HepG2 (cell line): ENCODE measurements around the gene FURIN. TPM values are rescaled to one million over a fixed set of nuclear protein-coding genes. Genes with fewer than 3 reads are reported as not detected.
A peak's percentile ranks its signal among the peaks of the same experiment; 100 is the strongest.
"Not testable (repeated sequence)": the region's sequence is repeated elsewhere in the genome, so short reads cannot be mapped to it uniquely, and the experiment has no call there.

ENCODE experiments used
- ATAC-seq: fragments of 200-7000 bp; cut with Tn5 transposase; 3 replicates; pipeline ENCODE4 v1.9.1; 2020; ENCODE audit warnings: mild to moderate bottlenecking, moderate library complexity
- BruUV-seq: library from RNA; stranded (reverse); fragments of 400-500 nt; replicated peaks from 2 replicates; lab custom pipeline; 2021; lab: Mats Ljungman, UMichigan
- CTCF ChIA-PET: fragments of 300-600 bp; formaldehyde crosslinking; extraction: SDS; loops from one replicate; lab custom pipeline; 2021; ENCODE audit warnings: low total read pairs, inconsistent platforms, low intra/inter-chr PET ratio; lab: Yijun Ruan, JAX
- POLR2A ChIA-PET: fragments of 350-600 bp; sonication (Branson Sonifier 250); formaldehyde crosslinking; loops from one replicate; lab custom pipeline; 2020; ENCODE audit warnings: antibody characterized with exemption, inconsistent platforms; lab: Yijun Ruan, JAX
- DNase-seq: peaks from one replicate; pipeline ENCODE4 v3.0.0-alpha.2; 2015; ENCODE audit warnings: low spot score
- FAIRE-seq: peaks from 3 replicates; lab custom pipeline; 2011; peaks lifted over from hg19 to GRCh38; lab: Jason Lieb, UNC
- H2AFZ ChIP-seq: one replicate; pipeline ENCODE4 v1.6.1; 2011; ENCODE audit warnings: low read length, inconsistent platforms
- H3K27ac ChIP-seq: fragments of 300-600 bp; 3 replicates; pipeline ENCODE4 v1.8.0; 2011; ENCODE audit warnings: mixed run types, mild to moderate bottlenecking, mixed read lengths, low read length, inconsistent platforms; ENCODE audit not compliant: insufficient read depth; ENCODE audit errors: extremely low read length
- H3K27me3 ChIP-seq, 2 experiments: fragments of 200-600 bp in 1 of 2; 2 replicates in 1 of 2; 3 replicates in 1 of 2; pipeline versions ENCODE4 v1.6.0 to v1.8.0; 2011; ENCODE audit warnings: low read length in 2 of 2, mild to moderate bottlenecking in 2 of 2, moderate library complexity in 2 of 2, inconsistent platforms in 1 of 2; ENCODE audit not compliant: insufficient read depth in 2 of 2, control insufficient read depth in 1 of 2
- H3K36me3 ChIP-seq, 2 experiments: fragments of 200-600 bp in 1 of 2; replicated peaks in 1 of 2; 2 replicates in 1 of 2; 3 replicates in 1 of 2; pipeline versions ENCODE4 v1.5.1 to v1.8.0; 2011; ENCODE audit warnings: low read length in 2 of 2, inconsistent platforms in 1 of 2; ENCODE audit not compliant: insufficient read depth in 2 of 2, control insufficient read depth in 1 of 2
- H3K4me1 ChIP-seq: 2 replicates; pipeline ENCODE4 v1.5.1; 2012; ENCODE audit warnings: low read length, inconsistent platforms; ENCODE audit not compliant: insufficient read depth
- H3K4me2 ChIP-seq: 2 replicates; pipeline ENCODE4 v1.6.0; 2011; ENCODE audit warnings: low read depth, low read length, inconsistent platforms
- H3K4me3 ChIP-seq, 3 experiments: fragments of 200-600 bp in 1 of 3; sonication (generic), shearing (Covaris generic) in 1 of 3; replicated peaks in 1 of 3; 2 replicates each; pipeline ENCODE4 v1.5.1; 2011 to 2016; ENCODE audit warnings: low read length in 3 of 3, inconsistent platforms in 2 of 3, low read depth in 2 of 3, mild to moderate bottlenecking in 2 of 3, control low read depth in 1 of 3, mixed read lengths in 1 of 3; ENCODE audit not compliant: insufficient read depth in 1 of 3
- H3K79me2 ChIP-seq: one replicate; pipeline ENCODE4 v1.6.1; 2011; ENCODE audit warnings: low read length, inconsistent platforms; ENCODE audit not compliant: insufficient read depth
- H3K9ac ChIP-seq: 2 replicates; pipeline ENCODE4 v1.6.0; 2011; ENCODE audit warnings: mild to moderate bottlenecking, low read depth, low read length, inconsistent platforms; ENCODE audit not compliant: insufficient read depth
- H3K9me3 ChIP-seq: 2 replicates; pipeline ENCODE4 v1.5.1; 2012; ENCODE audit warnings: mild to moderate bottlenecking, low read length
- H4K20me1 ChIP-seq: 2 replicates; pipeline ENCODE4 v1.6.0; 2011; ENCODE audit warnings: inconsistent platforms, mild to moderate bottlenecking, low read length, moderate library complexity; ENCODE audit not compliant: insufficient read depth
- ELF3 ChIP-seq: IDR thresholded peaks from 2 replicates; pipeline ENCODE4 v1.6.1; 2016; ENCODE audit warnings: missing genetic modification reagents, missing compliant biosample characterization
- KMT2A ChIP-seq: sonication (generic); formaldehyde crosslinking; IDR thresholded peaks from 2 replicates; pipeline ENCODE4 v1.4.0; 2020; ENCODE audit warnings: missing genetic modification reagents
- MIXL1 ChIP-seq: IDR thresholded peaks from 2 replicates; pipeline ENCODE4 v1.6.1; 2016
- MYNN ChIP-seq: sonication (generic); formaldehyde crosslinking; IDR thresholded peaks from 2 replicates; pipeline ENCODE4 v1.4.0; 2020; ENCODE audit warnings: mild to moderate bottlenecking, low read depth, missing genetic modification reagents
- NFYB ChIP-seq: sonication (generic); formaldehyde crosslinking; IDR thresholded peaks from 2 replicates; pipeline ENCODE4 v1.4.0; 2020; ENCODE audit warnings: missing genetic modification reagents
- NFYC ChIP-seq: IDR thresholded peaks from 2 replicates; pipeline ENCODE4 v1.6.1; 2016; ENCODE audit warnings: missing genetic modification reagents, missing compliant biosample characterization
- ONECUT2 ChIP-seq: sonication (generic); formaldehyde crosslinking; IDR thresholded peaks from 2 replicates; pipeline ENCODE4 v1.4.0; 2020; ENCODE audit warnings: missing genetic modification reagents
- ZHX2 ChIP-seq, 2 experiments: sonication (generic) in 1 of 2; formaldehyde crosslinking in 1 of 2; IDR thresholded peaks; 2 replicates each; pipeline versions ENCODE4 v1.6.1 to v1.9.0; 2014 to 2022; ENCODE audit warnings: antibody characterized with exemption in 1 of 2, borderline replicate concordance in 1 of 2, inconsistent platforms in 1 of 2, low read depth in 1 of 2, missing genetic modification reagents in 1 of 2
- ZNF3 ChIP-seq: IDR thresholded peaks from 2 replicates; pipeline ENCODE4 v1.7.0; 2017; ENCODE audit warnings: inconsistent platforms
- ZNF460 ChIP-seq: sonication (generic); formaldehyde crosslinking; IDR thresholded peaks from 2 replicates; pipeline ENCODE4 v1.5.1; 2020; ENCODE audit warnings: missing genetic modification reagents, mild to moderate bottlenecking, borderline replicate concordance
- ZNF543 ChIP-seq: sonication (generic); formaldehyde crosslinking; IDR thresholded peaks from 2 replicates; pipeline ENCODE4 v1.4.0; 2020; ENCODE audit warnings: mild to moderate bottlenecking, missing genetic modification reagents
- ZSCAN20 ChIP-seq: sonication (generic); formaldehyde crosslinking; IDR thresholded peaks from 2 replicates; pipeline ENCODE4 v1.4.0; 2020; ENCODE audit warnings: missing genetic modification reagents, mild to moderate bottlenecking, borderline replicate concordance
- WGBS: methylation state at CpG from one replicate; pipeline ENCODE4 v1.1.6; 2017; ENCODE audit warnings: low lambda C conversion rate; 5-methylcytosine and 5-hydroxymethylcytosine counted together
- in situ Hi-C: cut with HindIII; loops from 2 replicates; pipeline ENCODE4 v1.10.0; 2017; ENCODE audit warnings: low pct_unique_long_range_greater_than_20kb; ENCODE audit not compliant: extremely low pct_ligation_motif_present
- intact Hi-C: fragments of 100-400 bp; cut with micrococcal nuclease; formaldehyde crosslinking; loops from one replicate; pipeline ENCODE4 v1.10.0; 2022; ENCODE audit not compliant: unreplicated experiment
- polyA plus RNA-seq, 8 experiments: library from polyadenylated mRNA; depleted of rRNA in 3 of 8; stranded (reverse) in 7 of 8; unstranded in 1 of 8; fragments of >200 nt; fragmentation: Illumina TruSeq in 4 of 8; extraction: Trizol in 4 of 8; gene quantifications; 2 replicates each; pipeline versions ENCODE4 v1.2.1 to v1.2.3, GENCODE V29; 2011 to 2016; ENCODE audit warnings: low read depth in 4 of 8, missing spikeins in 1 of 8, mixed read lengths in 1 of 8; ENCODE audit not compliant: insufficient read depth in 1 of 8
- total RNA-seq, 5 experiments: library from RNA; depleted of rRNA; stranded (reverse); fragments of >200 nt; fragmentation: Illumina TruSeq; extraction: Trizol; gene quantifications; 2 replicates each; pipeline ENCODE4 v1.2.3, GENCODE V29; 2016; ENCODE audit warnings: low read depth in 1 of 5

The FURIN gene
- total and polyA plus RNA-seq, 2 of the 13 experiments (the other 11 are each of a cell fraction or from before 2014, with no cell fraction given), result 15.2 to 17.4 TPM

- H3K4me2 ChIP-seq, H3K27ac ChIP-seq, H2AFZ ChIP-seq, in situ Hi-C loops, H4K20me1 ChIP-seq, H3K79me2 ChIP-seq, POLR2A ChIA-PET, H3K4me3 ChIP-seq, H3K36me3 ChIP-seq, CTCF ChIA-PET: not testable (repeated sequence)
- 65% methylated on average over 24 of the region's 26 CpGs for WGBS
- peak; percentile 46 for ATAC-seq
- peak; percentile 59 for TF ChIP-seq NFYB
- TF ChIP-seq NFYC (CRISPR knock-in tag), result peak; percentile 55
- TF ChIP-seq, all 625 proteins: peak for 2; not testable (repeated sequence) for 623
- FAIRE-seq, H3K9me3 ChIP-seq, DNase-seq, intact Hi-C loops, H3K9ac ChIP-seq, BruUV-seq: not testable (repeated sequence)
- peaks cover 30% of the 10 kb centered on the region for H3K4me1 ChIP-seq
- H3K27me3 ChIP-seq, result peaks cover 2 to 17% of the 10 kb centered on the region in 2 experiments; a peak in 2 of 5 replicates
Measured at GRCh38 chr15:90826206-90826885, 42.0 kb upstream of the FURIN start.

GRCh38 chr15:90826886-90827435, 41.4 kb upstream of the FURIN start:
- Histone ChIP-seq H3K36me3 (no peaks in the 10 kb centered on the region), H3K79me2 (no peaks in the 10 kb centered on the region), H3K9me3 (no peaks in the 10 kb centered on the region), H3K9ac (no peak overlapping the region), H3K4me3 (no peak overlapping the region), H3K4me2 (no peak overlapping the region), H4K20me1 (no peaks in the 10 kb centered on the region), H3K27ac (no peak overlapping the region), H2AFZ (no peak overlapping the region), H3K4me1 (peaks cover 30% of the 10 kb centered on the region), H3K27me3 (peaks cover under 1 to 13% of the 10 kb centered on the region in 2 experiments; a peak in 2 of 5 replicates)
- WGBS, result 70% methylated on average over 20 of the region's 20 CpGs
- DNase-seq (no peak), ATAC-seq (no peak), FAIRE-seq (no peak)
- ChIA-PET POLR2A (no interaction called here), CTCF (no interaction called here)
- intact Hi-C loops (no loop called here), in situ Hi-C loops (no loop called here)
- BruUV-seq, result no TSS peak
- TF ChIP-seq MYNN (CRISPR knock-in tag) (no peak), KMT2A (CRISPR knock-in tag) (no peak), ZNF3 (CRISPR knock-in tag) (no peak), MIXL1 (CRISPR knock-in tag) (no peak), ZSCAN20 (CRISPR knock-in tag) (no peak), ELF3 (CRISPR knock-in tag) (no peak), ONECUT2 (CRISPR knock-in tag) (no peak), ZNF460 (no peak), ZHX2 (IDR thresholded peaks at IDR 0.05; ENCODE audit: low read depth) (no peak), ZHX2 (CRISPR knock-in tag; IDR thresholded peaks at IDR 0.05; ENCODE audit: borderline replicate concordance) (no peak), ZNF543 (CRISPR knock-in tag) (no peak)
